Lower leg skin (tissue), 3 donors: Measurements from ENCODE around the gene HOMER1.

ENCODE experiments used
- CTCF ChIP-seq, 3 donors: fragments of 450-650 bp; IDR thresholded peaks; one replicate each; pipeline ENCODE4 v1.5.1; 2016; ENCODE audit warnings: antibody characterized with exemption in 3 of 3, mild to moderate bottlenecking in 3 of 3, moderate library complexity in 2 of 3
- POLR2A ChIP-seq, 2 donors: fragments of 450-650 bp; IDR thresholded peaks; one replicate each; pipeline ENCODE4 v1.6.1; 2016 to 2017; ENCODE audit warnings: antibody characterized with exemption in 2 of 2, mild to moderate bottlenecking in 1 of 2, moderate library complexity in 1 of 2

- no peak for TF ChIP-seq CTCF (IDR thresholded peaks at IDR 0.05)
- TF ChIP-seq POLR2A (IDR thresholded peaks at IDR 0.05), result no peak
Observed at GRCh38 chr5:79490323-79490936, 23.5 kb downstream of the HOMER1 start.
